SK-N-SH (cell line): Measurements from ENCODE around the gene CDC34. TPM values are rescaled to one million over a fixed set of nuclear protein-coding genes. Genes with fewer than 3 reads are reported as not detected.

Experiments
- CTCF ChIA-PET: fragments of 300-600, 350-600 bp; formaldehyde crosslinking; extraction: SDS; loops from one replicate; lab custom pipeline; 2021; lab: Yijun Ruan, JAX
- POLR2A ChIA-PET: fragments of 350-600 bp; sonication (Branson Sonifier 250); formaldehyde crosslinking; extraction: SDS; loops from one replicate; lab custom pipeline; 2020; ENCODE audit warnings: antibody characterized with exemption, inconsistent platforms; lab: Yijun Ruan, JAX
- DNase-seq: peaks from one replicate; pipeline ENCODE4 v3.0.0; 2012
- H2AFZ ChIP-seq: fragments of 200-600 bp; sonication (generic); 2 replicates; pipeline ENCODE4 v1.8.1; 2016; ENCODE audit warnings: antibody characterized with exemption, mild to moderate bottlenecking, low read depth
- H3F3A ChIP-seq: fragments of 200-600 bp; sonication (generic); replicated peaks from 2 replicates; pipeline ENCODE3; 2016; ENCODE audit warnings: antibody characterized with exemption, mild to moderate bottlenecking; ENCODE audit not compliant: insufficient read depth
- H3K27ac ChIP-seq, 2 experiments: fragments of 200-500 bp in 1 of 2; fragments of 200-600 bp in 1 of 2; sonication (Bioruptor generic) in 1 of 2; sonication (generic), shearing (Covaris generic) in 1 of 2; 2 replicates each; pipeline versions ENCODE4 v1.5.1 to v1.6.1; 2014 to 2016; ENCODE audit warnings: low read depth in 2 of 2, inconsistent platforms in 1 of 2, low read length in 1 of 2, mild to moderate bottlenecking in 1 of 2, mixed read lengths in 1 of 2
- H3K27me3 ChIP-seq: fragments of 200-600 bp; sonication (generic), shearing (Covaris generic); 2 replicates; pipeline ENCODE4 v1.6.1; 2016; ENCODE audit warnings: mixed run types; ENCODE audit not compliant: insufficient read depth
- H3K36me3 ChIP-seq, 2 experiments: fragments of 200-500 bp in 1 of 2; fragments of 200-600 bp in 1 of 2; sonication (Bioruptor generic) in 1 of 2; sonication (generic) in 1 of 2; replicated peaks in 1 of 2; 2 replicates each; pipeline versions ENCODE3 to v1.5.1; 2014 to 2016; ENCODE audit warnings: low read length in 1 of 2, mild to moderate bottlenecking in 1 of 2; ENCODE audit not compliant: insufficient read depth in 2 of 2, control insufficient read depth in 1 of 2
- H3K4me1 ChIP-seq, 2 experiments: fragments of 200-500 bp in 1 of 2; fragments of 200-600 bp in 1 of 2; sonication (Bioruptor generic) in 1 of 2; sonication (generic), shearing (Covaris generic) in 1 of 2; 2 replicates each; pipeline versions ENCODE4 v1.5.1 to v1.6.1; 2014 to 2016; ENCODE audit warnings: low read depth in 1 of 2, low read length in 1 of 2, mixed run types in 1 of 2; ENCODE audit not compliant: insufficient read depth in 2 of 2, control insufficient read depth in 1 of 2
- H3K4me2 ChIP-seq: fragments of 200-600 bp; sonication (generic), shearing (Covaris generic); 2 replicates; pipeline ENCODE4 v1.6.1; 2017; ENCODE audit warnings: mixed run types
- H3K4me3 ChIP-seq, 2 experiments: fragments of 200-500 bp in 1 of 2; fragments of 200-600 bp in 1 of 2; sonication (Bioruptor generic) in 1 of 2; sonication (generic), shearing (Covaris generic) in 1 of 2; 2 replicates each; pipeline versions ENCODE4 v1.5.1 to v1.8.1; 2014 to 2016; ENCODE audit warnings: low read depth in 2 of 2, inconsistent platforms in 1 of 2, low read length in 1 of 2, mild to moderate bottlenecking in 1 of 2, mixed read lengths in 1 of 2, moderate library complexity in 1 of 2
- H3K79me2 ChIP-seq: fragments of 200-600 bp; sonication (generic); 2 replicates; pipeline ENCODE4 v1.8.1; 2017; ENCODE audit warnings: mild to moderate bottlenecking; ENCODE audit not compliant: insufficient read depth
- H3K9ac ChIP-seq: fragments of 200-600 bp; sonication (generic); 2 replicates; pipeline ENCODE4 v1.6.1; 2017; ENCODE audit warnings: mixed run types
- H3K9me2 ChIP-seq: fragments of 200-600 bp; sonication (generic); 2 replicates; pipeline ENCODE4 v1.6.1; 2017; ENCODE audit warnings: mixed run types
- H3K9me3 ChIP-seq: fragments of 200-600 bp; sonication (generic); 2 replicates; pipeline ENCODE4 v1.6.1; 2017; ENCODE audit warnings: mixed run types, mild to moderate bottlenecking, moderate library complexity
- H4K20me1 ChIP-seq: fragments of 200-600 bp; sonication (generic); 2 replicates; pipeline ENCODE4 v1.6.1; 2017; ENCODE audit warnings: mild to moderate bottlenecking, mixed run types; ENCODE audit not compliant: insufficient read depth
- ELF1 ChIP-seq: IDR thresholded peaks from 2 replicates; pipeline ENCODE4 v1.4.0; 2012
- FOXJ3 ChIP-seq: sonication (generic); formaldehyde crosslinking; IDR thresholded peaks from 2 replicates; pipeline ENCODE4 v1.5.1; 2020; ENCODE audit warnings: mild to moderate bottlenecking, missing genetic modification reagents
- IRF3 ChIP-seq: fragments of 150-350 bp; IDR thresholded peaks from 2 replicates; pipeline ENCODE4 v1.6.1; 2016; ENCODE audit warnings: mild to moderate bottlenecking, low read depth, low read length
- MEF2A ChIP-seq: IDR thresholded peaks from 2 replicates; pipeline ENCODE4 v1.4.0; 2012; ENCODE audit warnings: low read depth, borderline replicate concordance
- NFIC ChIP-seq: IDR thresholded peaks from 2 replicates; pipeline ENCODE4 v1.4.0; 2012; ENCODE audit warnings: borderline replicate concordance
- POLR2AphosphoS5 ChIP-seq: IDR thresholded peaks from 2 replicates; pipeline ENCODE4 v1.6.1; 2012; ENCODE audit warnings: low read depth, low read length
- RAD21 ChIP-seq: IDR thresholded peaks from 2 replicates; pipeline ENCODE4 v1.6.1; 2012; ENCODE audit warnings: mild to moderate bottlenecking, low read length
- RFX5 ChIP-seq: IDR thresholded peaks from 2 replicates; pipeline ENCODE4 v1.6.1; 2012; ENCODE audit warnings: mild to moderate bottlenecking, improper control_type of control experiment, low read length
- SMC3 ChIP-seq: IDR thresholded peaks from 2 replicates; pipeline ENCODE4 v1.6.1; 2012; ENCODE audit warnings: low read depth, low read length, improper control_type of control experiment
- TEAD4 ChIP-seq: IDR thresholded peaks from 2 replicates; pipeline ENCODE4 v1.4.0; 2012; ENCODE audit warnings: mild to moderate bottlenecking, borderline replicate concordance; ENCODE audit not compliant: insufficient read depth
- USF2 ChIP-seq: fragments of 150-350 bp; IDR thresholded peaks from 2 replicates; pipeline ENCODE4 v1.6.1; 2017; ENCODE audit warnings: antibody characterized with exemption, low read length, low read depth, borderline replicate concordance
- YY1 ChIP-seq: IDR thresholded peaks from 2 replicates; pipeline ENCODE4 v1.4.0; 2012; ENCODE audit warnings: low read depth, mild to moderate bottlenecking
- WGBS: methylation state at CpG from one replicate; pipeline ENCODE4 v1.1.6; 2017; ENCODE audit warnings: low lambda C conversion rate; 5-methylcytosine and 5-hydroxymethylcytosine counted together
- polyA plus RNA-seq, 3 experiments: library from polyadenylated mRNA; depleted of rRNA; stranded (reverse); fragments of >200 nt; gene quantifications; 2 replicates each; pipeline ENCODE4 v1.2.3, GENCODE V29; 2012

CDC34 gene
- polyA plus RNA-seq, 1 of the 3 experiments (the other 2 are of a cell fraction) = 96.7 TPM

GRCh38 chr19:581399-582111, 50.0 kb downstream of the CDC34 start:
- Histone ChIP-seq H3K4me2 (no peak overlapping the region), H3K79me2 (peaks cover 40% of the 10 kb centered on the region), H4K20me1 (peaks cover 71% of the 10 kb centered on the region), H3K36me3 (peaks cover 0 to 38% of the 10 kb centered on the region in 2 experiments), H3K9me3 (no peaks in the 10 kb centered on the region), H3K4me3 (no peak overlapping the region), H3F3A (peaks cover 15% of the 10 kb centered on the region), H2AFZ (no peak overlapping the region), H3K27me3 (no peaks in the 10 kb centered on the region), H3K4me1 (peaks cover 0 to 4% of the 10 kb centered on the region in 2 experiments; a peak in 3 of 4 replicates), H3K27ac (no peak overlapping the region), H3K9ac (no peak overlapping the region), H3K9me2 (no peaks in the 10 kb centered on the region)
- ChIA-PET CTCF (interaction anchor here (1.3 to 1.5 kb wide), 2 partner anchors 47 to 153 kb away, joined by 3 read pairs; no protein-coding TSS in a partner anchor), POLR2A (no interaction called here)
- TF ChIP-seq MEF2A (no peak), SMC3 (no peak), FOXJ3 (CRISPR knock-in tag) (no peak), IRF3 (no peak)
- no peak for DNase-seq
- WGBS = 100% methylated on average over 2 of the region's 40 CpGs

- H3K79me2 ChIP-seq = peaks cover 29% of the 10 kb centered on the region
- 83% methylated on average over 25 of the region's 31 CpGs for WGBS
- no peak overlapping the region for H3K27ac ChIP-seq
- CTCF ChIA-PET = interaction anchor here (1.3 to 1.5 kb wide), 2 partner anchors 46 to 151 kb away, joined by 3 read pairs; no protein-coding TSS in a partner anchor
- peaks cover 63% of the 10 kb centered on the region for H4K20me1 ChIP-seq
- no peaks in the 10 kb centered on the region for H3K9me2 ChIP-seq
- H3K9ac ChIP-seq = no peak overlapping the region
- H3K27me3 ChIP-seq = no peaks in the 10 kb centered on the region
- no peaks in the 10 kb centered on the region; a peak in 1 of 4 replicates for H3K4me1 ChIP-seq
- POLR2A ChIA-PET = no interaction called here
- H3K9me3 ChIP-seq = no peaks in the 10 kb centered on the region
- TF ChIP-seq TEAD4 = no peak
- TF ChIP-seq USF2 = no peak
- TF ChIP-seq YY1 = no peak
- TF ChIP-seq IRF3 = no peak
- no peak for TF ChIP-seq SMC3
- no peak for TF ChIP-seq MEF2A
- TF ChIP-seq NFIC = no peak
- no peak for TF ChIP-seq POLR2AphosphoS5
- TF ChIP-seq FOXJ3 (CRISPR knock-in tag) = no peak
- no peak for TF ChIP-seq ELF1
- TF ChIP-seq RAD21 = no peak
- no peak for TF ChIP-seq RFX5
- no peak for DNase-seq
- peaks cover 20% of the 10 kb centered on the region for H3F3A ChIP-seq
- H3K36me3 ChIP-seq = peaks cover 0 to 38% of the 10 kb centered on the region in 2 experiments
- no peak overlapping the region; a peak in 1 of 4 replicates for H3K4me3 ChIP-seq
- no peak overlapping the region for H2AFZ ChIP-seq
- H3K4me2 ChIP-seq = no peak overlapping the region
These were observed 51.1 kb downstream of the CDC34 start for GRCh38 chr19:582497-583197.
